Ishikawa (cell line): ENCODE measurements around the gene ZNF423.

Experiments
- CEBPB ChIP-seq: IDR thresholded peaks from 2 replicates; pipeline ENCODE4 v1.6.1; 2012
- CREB1 ChIP-seq: IDR thresholded peaks from 2 replicates; pipeline ENCODE4 v1.6.1; 2012; ENCODE audit warnings: low read depth
- EGR1 ChIP-seq: IDR thresholded peaks from 2 replicates; pipeline ENCODE4 v1.6.1; 2012
- EP300 ChIP-seq: IDR thresholded peaks from 2 replicates; pipeline ENCODE4 v1.6.1; 2012; ENCODE audit warnings: borderline replicate concordance
- FOXM1 ChIP-seq: IDR thresholded peaks from 2 replicates; pipeline ENCODE4 v1.6.1; 2012; ENCODE audit warnings: low read depth, borderline replicate concordance
- MAX ChIP-seq: IDR thresholded peaks from 2 replicates; pipeline ENCODE4 v1.6.1; 2012
- NFIC ChIP-seq: IDR thresholded peaks from 2 replicates; pipeline ENCODE4 v1.6.1; 2012
- RAD21 ChIP-seq: IDR thresholded peaks from 2 replicates; pipeline ENCODE4 v1.6.1; 2012; ENCODE audit warnings: low read depth
- REST ChIP-seq: IDR thresholded peaks from 2 replicates; pipeline ENCODE4 v1.6.1; 2012; ENCODE audit warnings: low read depth, mild to moderate bottlenecking
- TAF1 ChIP-seq: IDR thresholded peaks from 2 replicates; pipeline ENCODE4 v1.6.1; 2012; ENCODE audit warnings: low read depth, mild to moderate bottlenecking
- TCF12 ChIP-seq: IDR thresholded peaks from 2 replicates; pipeline ENCODE4 v1.6.1; 2012; ENCODE audit warnings: low read depth
- TEAD4 ChIP-seq: IDR thresholded peaks from 2 replicates; pipeline ENCODE4 v1.6.1; 2012
- USF1 ChIP-seq: IDR thresholded peaks from 2 replicates; pipeline ENCODE4 v1.6.1; 2012
- YY1 ChIP-seq: IDR thresholded peaks from 2 replicates; pipeline ENCODE4 v1.6.1; 2012; ENCODE audit warnings: low read depth
- ZBTB7A ChIP-seq: IDR thresholded peaks from 2 replicates; pipeline ENCODE4 v1.6.1; 2012; ENCODE audit warnings: low read depth

Gene ZNF423

GRCh38 chr16:49483651-49484450, 372.1 kb downstream of the ZNF423 start:
- TF ChIP-seq REST (no peak), CEBPB (no peak), CREB1 (no peak), EP300 (no peak), USF1 (no peak), MAX (no peak), TCF12 (no peak), FOXM1 (no peak), ZBTB7A (no peak), TAF1 (no peak), TEAD4 (no peak), NFIC (no peak), EGR1 (no peak), RAD21 (no peak), YY1 (no peak)

- TF ChIP-seq ZBTB7A: no peak
Measured at GRCh38 chr16:49483251-49483650, 372.7 kb downstream of the ZNF423 start.

- TF ChIP-seq EGR1 (no peak), CEBPB (no peak), TAF1 (no peak), RAD21 (no peak), TCF12 (no peak), EP300 (no peak), TEAD4 (no peak), FOXM1 (no peak), ZBTB7A (no peak), CREB1 (no peak), YY1 (no peak), REST (no peak), MAX (no peak), NFIC (no peak), USF1 (no peak)
Measured at GRCh38 chr16:49482690-49483089, 373.2 kb downstream of the ZNF423 start.

GRCh38 chr16:49478616-49479015, 377.3 kb downstream of the ZNF423 start:
- TF ChIP-seq USF1 (no peak), CEBPB (no peak), TAF1 (no peak), NFIC (no peak), MAX (no peak), YY1 (no peak), EGR1 (no peak), CREB1 (no peak)

GRCh38 chr16:49478107-49478506, 377.8 kb downstream of the ZNF423 start:
- TF ChIP-seq ZBTB7A (no peak), TAF1 (no peak), TCF12 (no peak), RAD21 (no peak), NFIC (no peak), MAX (no peak), REST (no peak), CEBPB (no peak), TEAD4 (no peak), YY1 (no peak), FOXM1 (no peak), EP300 (no peak), CREB1 (no peak), USF1 (no peak), EGR1 (no peak)
